ENCODE data around the gene ASIC4.

DNA sequence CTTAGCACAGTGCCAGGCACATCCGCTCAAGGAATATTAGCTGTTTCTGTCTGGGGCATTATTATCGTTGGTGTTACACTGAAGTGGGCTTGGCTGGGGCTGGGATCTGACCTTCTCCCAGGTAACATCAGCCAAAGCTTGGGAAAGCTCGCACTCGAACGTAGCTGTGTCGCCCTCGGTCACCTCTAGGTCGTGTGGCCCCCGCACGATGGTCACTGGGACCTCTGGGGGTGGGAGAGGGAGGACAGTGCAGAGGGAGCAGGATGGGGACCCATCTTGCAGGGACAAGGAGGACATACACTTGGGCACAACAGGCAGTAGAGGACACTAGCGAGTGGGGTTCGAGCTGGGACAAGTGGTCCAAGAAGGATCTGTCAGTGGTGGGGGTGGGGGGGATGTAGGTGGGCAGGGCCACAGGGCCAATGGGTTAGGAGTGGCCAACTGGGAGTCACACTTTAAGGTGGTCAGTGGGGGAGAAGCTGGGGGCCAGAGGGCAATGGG lies 39.2 kb downstream of the ASIC4 start:
- no peak for TF ChIP-seq CTCF (IDR thresholded peaks at IDR 0.05; ENCODE audit: low read depth, low read length, poor library complexity, severe bottlenecking)
- TF ChIP-seq EZH2phosphoT487 (IDR thresholded peaks at IDR 0.05; ENCODE audit: borderline replicate concordance, low read length), result no peak

Measured in DOHH2 (cell line).